Kidney capillary endothelial cell (primary cell): Measurements from ENCODE around the gene CDK7.
A peak's percentile ranks its signal among the peaks of the same experiment; 100 is the strongest.
"Not testable (repeated sequence)": the region's sequence is repeated elsewhere in the genome, so short reads cannot be mapped to it uniquely, and the experiment has no call there.

Experiments
- DNase-seq: peaks from one replicate; pipeline ENCODE4 v3.0.0-alpha.2; 2018; ENCODE audit warnings: low spot score

The CDK7 gene

DNA sequence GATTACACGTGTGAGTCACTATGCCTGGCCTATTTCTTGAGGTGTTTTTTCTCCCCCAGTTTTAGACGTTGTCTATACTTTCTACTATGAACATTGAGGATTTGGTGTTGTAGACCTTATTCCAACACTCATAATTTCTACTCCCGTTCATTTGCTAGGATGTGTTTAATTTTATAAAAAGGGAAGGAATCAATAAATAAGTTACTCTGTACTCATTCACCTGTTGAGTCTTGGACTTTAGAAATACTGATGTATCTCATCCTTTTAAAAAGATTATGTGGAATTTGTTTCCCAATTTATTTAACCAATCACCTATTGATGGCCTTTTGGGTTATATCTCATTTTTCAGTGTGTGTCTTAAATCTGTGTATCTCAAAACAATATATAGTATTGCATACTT lies 3.2 kb downstream of the CDK7 start:
- DNase-seq, result no peak

DNA sequence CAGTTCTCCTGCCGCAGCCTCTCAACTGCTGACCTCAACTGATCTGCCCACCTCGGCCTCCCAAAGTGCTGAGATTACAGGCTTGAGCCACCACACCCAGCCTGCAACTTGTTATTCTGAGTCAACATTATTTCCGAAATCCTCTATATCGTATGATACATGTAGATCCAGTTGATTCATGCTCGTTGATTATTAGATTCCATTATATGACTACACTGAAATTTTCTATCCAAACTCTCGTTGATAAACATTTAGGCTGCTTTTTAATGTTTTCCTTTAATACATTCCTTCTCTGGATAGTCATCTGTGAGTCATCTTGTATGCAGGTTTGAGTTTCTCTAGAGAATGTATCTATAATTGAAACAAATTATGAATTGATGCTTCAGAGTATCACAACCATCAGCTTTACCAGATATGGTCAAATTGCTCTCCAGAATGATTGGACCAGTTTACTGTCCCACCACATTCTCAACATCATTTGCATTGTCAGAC lies 4.1 kb downstream of the CDK7 start:
- peak; percentile 80 for DNase-seq

DNA sequence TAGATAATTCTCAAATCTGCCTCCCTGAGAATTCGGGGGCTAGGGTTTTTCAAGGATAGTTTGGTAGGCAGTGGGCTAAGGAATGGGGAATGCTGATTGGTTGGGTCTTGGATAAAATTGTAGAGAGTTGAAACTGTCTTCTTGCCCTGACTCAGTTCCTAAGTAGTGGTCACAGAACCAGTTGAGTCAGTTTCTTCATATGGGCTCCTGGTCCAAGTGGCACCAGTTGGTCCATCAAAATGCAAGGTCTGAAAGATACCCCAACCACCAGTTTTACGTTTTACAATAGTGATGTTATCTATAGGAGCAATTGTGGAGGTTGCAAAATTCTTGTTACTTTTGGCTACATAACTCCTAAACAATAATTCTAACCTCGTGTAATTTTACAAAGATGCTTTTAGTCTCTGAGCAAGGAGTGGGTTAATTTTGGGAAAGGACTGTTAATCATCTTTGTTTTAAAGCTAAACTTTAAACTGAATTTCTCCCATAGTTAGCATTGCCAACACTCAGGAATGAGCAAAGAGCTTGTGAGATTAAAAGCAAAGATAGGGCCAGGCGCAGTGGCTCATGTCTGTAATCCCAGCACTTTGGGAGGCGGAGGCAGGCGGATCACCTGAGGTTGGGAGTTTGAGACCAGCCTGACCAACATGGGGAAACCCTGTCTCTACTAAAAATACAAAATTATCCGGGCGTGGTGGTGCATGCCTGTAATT lies 7.7 kb downstream of the CDK7 start:
- no peak for DNase-seq

DNA sequence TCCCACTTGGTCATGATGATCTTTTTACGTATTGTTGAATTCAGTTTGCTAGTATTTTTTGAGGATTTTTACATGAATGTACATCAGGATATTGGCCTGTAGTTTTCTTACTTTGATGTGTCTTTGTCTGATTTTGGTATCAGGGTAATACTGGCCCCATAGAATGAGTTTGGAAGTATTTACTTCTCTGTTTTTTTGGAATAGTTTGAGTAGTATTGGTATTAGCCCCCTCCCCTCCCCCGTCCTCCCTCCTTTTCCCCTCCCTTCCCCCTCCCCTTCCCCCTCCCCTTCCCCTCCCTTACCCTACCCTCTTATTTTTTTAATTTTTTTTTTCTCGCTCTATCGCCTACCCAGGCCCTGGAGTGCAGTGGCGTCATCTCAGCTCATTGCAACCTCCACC lies 10.3 kb downstream of the CDK7 start:
- DNase-seq, result no peak

DNA sequence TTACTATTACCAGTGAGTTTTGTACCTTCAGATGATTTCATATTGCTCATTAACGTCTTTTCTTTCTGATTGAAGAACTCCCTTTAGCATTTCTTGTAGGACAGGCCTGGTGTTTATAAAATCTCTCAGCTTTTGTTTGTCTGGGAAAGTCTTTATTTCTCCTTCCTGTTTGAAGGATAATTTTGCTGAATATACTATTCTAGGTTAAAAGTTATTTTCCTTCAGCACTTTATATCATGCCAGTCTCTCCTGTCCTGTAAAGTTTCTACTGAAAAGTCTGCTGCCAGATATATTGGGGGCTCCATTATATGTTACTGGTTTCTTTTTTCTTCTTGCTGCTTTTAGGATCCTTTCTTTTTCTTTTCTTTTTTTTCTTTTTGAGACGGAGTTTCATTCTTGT lies 13.3 kb downstream of the CDK7 start:
- DNase-seq, result no peak

DNA sequence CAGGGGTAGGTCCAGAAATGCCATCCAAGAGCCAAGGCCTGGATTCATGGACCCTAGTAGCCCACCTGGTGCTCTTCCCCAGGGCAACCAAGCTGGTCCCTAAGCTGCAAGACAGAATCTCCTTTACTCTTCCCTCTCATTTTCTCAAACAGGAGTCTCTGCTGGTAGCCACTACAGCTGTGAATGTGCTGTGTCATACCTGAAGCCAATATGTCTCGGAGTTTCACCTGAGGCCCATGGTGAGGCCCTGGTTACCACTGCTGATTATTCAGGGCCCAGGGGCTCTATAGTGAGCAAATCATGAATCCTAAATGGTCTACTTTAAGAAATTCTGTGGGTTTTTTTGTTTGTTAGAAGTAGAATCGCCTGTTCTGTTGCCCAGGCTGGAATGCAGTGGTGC lies 15.9 kb downstream of the CDK7 start:
- DNase-seq, result no peak

DNA sequence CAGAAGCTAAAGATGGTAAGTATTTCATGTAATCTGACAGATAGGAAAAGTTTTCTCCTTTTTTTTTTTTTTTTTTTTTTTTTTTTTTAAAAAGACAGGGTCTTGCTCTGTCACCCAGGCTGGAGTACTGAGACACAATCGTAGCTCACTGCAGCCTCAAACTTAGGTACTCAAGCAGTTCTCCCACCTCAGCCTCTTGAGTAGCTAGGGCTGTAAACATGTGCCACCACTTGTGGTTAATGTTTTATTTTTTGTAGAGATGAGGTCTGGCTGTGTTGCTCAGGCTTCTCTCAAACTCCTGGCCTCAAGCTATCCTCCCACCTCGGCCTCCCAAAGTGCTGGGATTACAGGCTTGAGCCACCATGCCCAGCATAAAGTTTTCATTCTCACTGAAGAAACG lies 17.8 kb downstream of the CDK7 start:
- no peak for DNase-seq

DNA sequence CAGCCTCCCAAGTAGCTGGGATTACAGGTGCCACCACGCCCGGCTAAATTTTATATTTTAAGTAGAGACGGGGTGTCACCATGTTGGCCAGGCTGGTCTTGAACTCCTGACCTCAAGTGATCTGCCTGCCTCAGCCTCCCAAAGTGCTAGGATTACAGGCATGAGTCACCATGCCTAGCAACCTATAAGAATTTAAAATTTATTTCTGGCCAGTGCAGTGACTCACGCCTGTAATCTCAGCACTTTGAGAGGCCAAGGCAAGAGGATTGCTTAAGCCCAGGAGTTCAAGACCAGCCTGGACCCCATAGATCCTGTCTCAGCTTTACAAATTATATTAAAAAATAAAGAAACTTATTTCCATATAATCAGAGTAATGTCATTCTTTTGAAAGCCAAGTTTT lies 21.3 kb downstream of the CDK7 start:
- DNase-seq, result not testable (repeated sequence)

DNA sequence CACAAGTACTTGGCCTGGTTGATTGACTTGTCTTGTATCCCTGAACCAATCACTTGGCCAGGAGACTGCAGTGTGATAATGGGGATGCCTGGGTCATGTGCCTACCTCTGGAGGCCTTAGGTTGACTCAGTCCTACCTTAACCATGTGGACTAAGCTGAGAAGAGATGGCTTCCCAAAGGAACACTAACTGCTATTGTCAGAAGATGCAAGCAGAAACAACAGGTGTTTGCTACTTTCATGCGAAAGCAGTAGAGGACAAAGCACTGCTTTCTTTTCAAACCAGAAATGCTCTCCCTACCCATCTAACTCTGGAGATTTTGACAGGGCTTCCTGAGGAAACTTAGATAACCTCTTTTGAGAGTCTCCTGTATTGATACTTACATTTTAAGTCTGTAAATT lies 22.9 kb downstream of the CDK7 start:
- DNase-seq, result no peak

DNA sequence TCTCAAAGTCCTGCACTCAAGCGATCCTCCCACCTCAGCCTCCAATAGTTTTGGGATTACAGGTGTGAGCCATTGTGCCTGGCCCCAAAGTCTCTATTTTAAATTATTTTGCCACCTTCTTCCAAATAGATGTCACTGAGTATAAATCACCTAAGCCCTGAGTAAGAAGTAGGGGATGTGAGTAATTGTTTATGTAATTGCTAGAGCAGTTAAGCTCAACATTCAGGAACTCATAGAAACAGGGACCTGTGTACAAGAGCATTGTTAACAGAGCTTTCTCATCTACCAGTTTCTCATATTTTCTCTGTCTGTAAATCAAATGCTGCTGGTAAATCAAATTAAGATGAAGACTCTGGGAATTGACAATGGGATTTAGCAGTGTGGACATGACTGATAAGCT lies 26.3 kb downstream of the CDK7 start:
- DNase-seq, result peak; percentile 44

DNA sequence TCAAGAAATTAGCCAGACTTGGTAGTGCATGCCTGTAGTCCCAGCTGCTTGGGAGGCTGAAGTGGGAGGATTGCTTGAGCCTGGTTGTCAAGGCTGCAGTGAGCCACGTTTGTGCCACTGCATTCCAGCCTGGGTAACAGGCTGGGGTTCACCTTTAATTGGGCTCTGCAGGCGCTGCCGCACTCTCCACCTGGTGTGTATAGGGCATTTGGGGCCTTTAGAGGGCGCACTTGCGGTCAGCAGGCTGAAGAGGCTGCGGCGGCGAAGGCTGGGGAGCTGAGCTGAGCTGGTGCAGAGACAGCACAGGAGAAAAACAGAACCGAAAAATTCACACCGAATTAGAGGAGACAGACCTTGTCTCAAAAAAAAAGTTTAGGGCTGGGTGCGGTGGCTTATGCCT lies 31.2 kb downstream of the CDK7 start:
- DNase-seq, result no peak

DNA sequence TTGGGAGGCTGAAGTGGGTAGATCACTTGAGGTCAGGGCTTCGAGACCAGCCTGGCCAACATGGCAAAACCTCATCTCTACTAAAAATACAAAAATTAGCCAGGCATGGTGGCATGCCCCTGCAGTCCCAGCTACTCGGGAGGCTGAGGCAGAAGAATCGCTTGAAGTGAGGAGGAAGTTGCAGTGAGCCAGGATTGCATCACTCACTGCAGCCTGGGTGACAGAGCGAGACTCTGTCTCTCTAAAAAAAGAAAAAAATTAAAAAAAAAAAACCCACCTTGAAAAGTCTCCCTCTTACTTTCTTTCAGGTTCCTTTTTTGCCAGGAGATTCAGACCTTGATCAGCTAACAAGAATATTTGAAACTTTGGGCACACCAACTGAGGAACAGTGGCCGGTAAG lies 34.2 kb downstream of the CDK7 start:
- no peak for DNase-seq

DNA sequence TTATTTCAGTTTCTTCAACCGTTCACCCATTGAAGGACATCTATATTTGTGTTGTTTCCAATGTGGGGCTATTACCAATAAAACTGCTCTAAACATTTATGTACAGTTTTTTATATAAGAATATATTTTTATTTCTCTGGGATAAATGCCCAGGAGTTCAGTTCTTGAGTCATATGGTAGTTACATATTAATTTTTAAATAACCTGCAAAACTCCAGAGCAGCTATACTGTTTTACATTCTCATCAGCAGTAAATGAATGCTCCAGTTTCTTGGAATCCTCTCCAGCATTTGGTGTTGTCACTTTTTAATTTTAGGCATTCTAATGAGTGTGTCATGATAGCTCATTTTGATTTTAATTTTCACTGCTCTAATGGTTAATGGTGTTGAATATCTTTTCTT lies 36.2 kb downstream of the CDK7 start:
- DNase-seq, result no peak

DNA sequence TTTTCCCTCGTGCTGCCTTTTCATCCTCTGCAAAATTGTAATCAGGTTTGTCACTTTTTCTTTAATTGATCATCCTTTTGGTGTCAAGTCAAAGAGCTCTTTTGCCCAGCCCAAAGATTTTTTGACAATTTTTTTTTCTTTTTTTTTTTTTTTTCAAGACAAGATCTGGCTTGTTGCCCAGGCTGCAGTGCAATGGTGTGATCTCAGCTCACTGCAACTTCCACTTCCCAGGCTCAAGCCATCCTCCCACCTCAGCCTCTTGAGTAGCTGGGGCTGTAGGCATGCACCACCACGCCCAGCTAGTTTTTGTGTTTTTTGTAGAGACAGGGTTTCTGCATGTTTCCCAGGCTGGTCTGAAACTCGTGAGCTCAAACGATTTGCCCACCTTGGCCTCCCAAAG lies 36.7 kb downstream of the CDK7 start:
- no peak for DNase-seq

DNA sequence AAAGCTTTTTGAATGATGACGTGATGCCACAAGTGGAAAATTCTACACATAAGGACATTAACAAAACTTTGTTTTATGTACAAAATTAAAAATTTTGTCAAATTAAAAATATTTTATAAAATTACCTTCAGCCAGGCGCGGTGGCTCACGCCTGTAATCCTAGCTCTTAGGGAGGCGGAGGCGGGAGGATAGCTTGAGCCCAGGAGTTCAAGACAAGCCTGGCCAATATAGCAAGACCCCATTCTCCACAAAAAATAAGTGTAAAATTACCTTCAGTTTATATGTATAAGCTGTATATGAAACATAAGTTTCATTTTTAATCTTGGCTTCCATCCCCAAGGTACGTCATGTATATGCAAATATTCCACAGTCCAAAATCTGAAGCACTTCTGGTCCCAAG lies 40.9 kb downstream of the CDK7 start:
- DNase-seq, result no peak

DNA sequence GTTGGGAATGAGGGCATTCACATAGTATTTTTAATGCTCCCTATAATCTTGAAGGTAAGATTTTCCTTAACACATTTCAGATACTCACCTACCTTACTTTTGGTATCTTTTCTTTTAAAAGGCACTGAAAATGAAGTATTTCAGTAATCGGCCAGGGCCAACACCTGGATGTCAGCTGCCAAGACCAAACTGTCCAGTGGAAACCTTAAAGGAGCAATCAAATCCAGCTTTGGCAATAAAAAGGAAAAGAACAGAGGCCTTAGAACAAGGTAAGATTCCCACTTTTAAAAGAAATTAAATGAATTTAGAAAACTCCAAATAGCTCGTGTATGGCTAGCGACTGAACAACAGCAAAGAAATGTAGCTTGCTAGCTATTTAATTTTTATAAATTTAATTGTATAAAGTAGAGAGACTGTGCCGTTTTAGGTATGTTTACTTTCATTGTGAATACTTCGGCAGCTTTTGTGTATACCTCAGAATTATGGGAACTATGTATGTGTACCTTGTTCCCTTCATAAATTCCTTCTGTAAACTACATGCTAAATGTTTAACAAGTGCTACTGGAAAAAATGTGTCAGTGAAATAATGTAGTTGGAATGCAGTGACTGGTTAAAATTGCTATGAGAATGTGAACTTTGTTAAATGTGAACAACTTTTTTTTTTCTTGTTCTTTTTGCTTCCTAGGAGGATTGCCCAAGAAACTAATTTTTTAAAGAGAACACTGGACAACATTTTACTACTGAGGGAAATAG lies 41.9 kb downstream of the CDK7 start:
- no peak for DNase-seq

DNA sequence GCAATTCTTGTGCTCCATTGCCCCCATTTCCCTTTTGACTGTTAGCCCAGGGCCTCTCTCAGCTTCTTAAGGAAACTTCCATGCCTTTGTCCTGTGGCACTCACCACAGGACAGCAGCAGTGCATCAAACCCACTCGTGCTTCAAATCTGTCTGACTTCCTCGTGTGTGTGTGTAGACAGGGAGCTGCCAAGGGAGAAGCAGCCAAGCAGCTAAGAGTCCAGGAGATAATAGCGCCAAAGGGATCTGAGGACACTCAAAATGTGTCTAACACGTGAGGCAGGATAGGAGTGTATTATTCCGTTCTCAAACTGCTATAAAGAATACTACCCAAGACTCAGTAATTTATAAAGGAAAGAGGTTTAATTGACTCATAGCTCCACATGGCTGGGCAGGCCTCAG lies 44.8 kb downstream of the CDK7 start:
- no peak for DNase-seq

DNA sequence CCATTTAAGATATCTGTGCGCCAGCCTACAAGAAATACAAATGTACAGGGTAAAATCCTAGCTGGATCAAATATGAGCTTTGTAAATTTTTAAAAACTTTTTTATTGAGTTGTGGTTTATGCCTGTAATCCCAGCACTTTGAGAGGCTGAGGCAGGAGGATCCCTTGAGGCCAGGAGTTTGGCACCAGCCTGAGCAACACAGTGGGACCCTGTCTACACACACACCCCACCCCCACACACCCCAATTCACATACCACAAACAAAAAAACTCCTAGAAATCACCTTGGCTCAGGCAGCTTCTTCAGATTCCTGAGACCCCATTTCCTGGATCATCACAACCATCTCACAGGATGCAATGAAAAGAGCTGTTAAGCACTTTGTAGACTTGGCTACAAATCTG lies 46.4 kb downstream of the CDK7 start:
- no peak for DNase-seq

DNA sequence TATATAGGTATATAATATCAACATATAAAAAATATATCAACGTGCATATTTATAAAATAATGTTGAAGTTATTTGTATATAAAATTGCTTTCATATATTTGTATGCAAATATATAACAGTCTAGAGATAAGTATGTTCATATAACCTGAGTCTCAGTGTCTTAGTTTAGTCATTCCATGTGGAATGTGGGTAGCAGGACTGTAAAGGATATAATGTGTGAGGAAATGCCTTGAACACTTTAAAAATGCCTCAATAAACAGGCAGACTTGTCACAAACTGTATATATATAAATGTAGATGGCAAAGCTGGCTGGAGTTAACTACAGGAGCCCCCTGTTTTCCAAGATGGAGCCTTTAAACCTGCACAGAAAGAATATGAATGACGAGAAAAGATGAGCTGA lies 49.5 kb downstream of the CDK7 start:
- no peak for DNase-seq

DNA sequence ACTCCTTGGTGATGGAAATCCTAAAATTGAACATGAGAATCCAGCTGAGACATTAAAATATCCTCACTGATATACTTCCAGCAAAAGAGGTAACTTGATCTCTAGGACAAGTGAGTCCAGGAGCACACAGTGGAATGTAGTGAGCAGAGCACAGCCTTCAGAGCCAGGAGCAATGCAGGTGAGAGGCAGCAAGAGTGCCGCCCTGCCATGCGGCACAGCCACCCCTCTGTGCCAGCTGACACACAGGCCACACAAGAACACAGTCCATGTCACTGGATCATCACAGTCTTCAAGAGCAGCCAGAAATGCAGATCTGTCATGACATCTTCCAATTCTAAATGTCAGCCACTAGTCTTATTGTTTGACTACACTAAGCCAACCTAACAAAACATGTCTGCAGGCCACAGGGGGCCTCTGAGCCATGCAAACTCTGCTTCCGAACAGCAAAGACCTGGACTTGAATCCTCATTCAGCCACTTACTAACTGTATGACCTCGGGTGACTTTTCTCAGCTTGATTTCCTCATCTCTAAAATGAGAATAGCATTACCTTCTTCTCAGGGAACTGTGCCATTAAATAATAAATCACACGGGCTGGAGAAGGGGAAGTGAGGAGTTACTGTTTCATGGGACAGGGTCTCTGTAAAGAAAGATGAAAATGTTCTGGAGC lies 50.9 kb downstream of the CDK7 start:
- no peak for DNase-seq

DNA sequence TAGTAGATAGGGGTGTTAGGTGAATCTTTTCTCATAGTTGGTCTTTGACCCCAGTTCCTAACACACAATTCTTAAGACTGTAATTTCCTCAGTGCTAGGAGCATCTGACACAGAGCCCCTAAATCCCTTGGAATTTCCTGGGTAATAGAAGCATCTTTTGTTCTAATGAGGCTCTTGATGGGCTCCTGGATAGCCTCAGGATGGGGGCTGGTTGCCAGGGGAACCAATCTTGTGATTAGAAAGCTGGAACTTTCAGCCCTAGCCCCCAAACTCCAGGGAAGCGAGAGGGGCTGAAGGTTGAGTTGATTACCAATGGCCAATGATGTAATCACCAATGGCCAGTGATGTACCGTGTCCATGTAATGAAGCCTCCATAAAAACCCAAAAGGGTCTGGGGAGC lies 53.4 kb downstream of the CDK7 start:
- DNase-seq, result no peak

DNA sequence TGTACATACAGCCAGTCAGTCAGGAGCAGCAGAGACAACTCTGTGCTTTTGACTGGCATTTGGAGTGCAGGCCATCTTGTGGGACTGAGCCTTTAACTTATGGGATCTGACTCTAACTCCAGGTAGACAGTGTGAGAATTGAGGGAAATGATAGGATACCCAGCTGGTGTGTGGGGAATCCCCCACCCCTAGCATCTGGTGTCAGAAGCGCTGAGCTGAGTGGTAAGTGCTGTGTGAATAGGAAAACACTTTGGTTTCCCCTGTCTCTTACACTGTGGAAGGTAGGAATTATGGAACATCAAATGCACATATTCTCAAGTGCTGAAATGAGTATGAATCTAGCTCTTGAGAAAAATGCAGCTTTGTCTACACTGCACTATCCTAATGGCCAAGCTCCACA lies 54.0 kb downstream of the CDK7 start:
- DNase-seq, result no peak

DNA sequence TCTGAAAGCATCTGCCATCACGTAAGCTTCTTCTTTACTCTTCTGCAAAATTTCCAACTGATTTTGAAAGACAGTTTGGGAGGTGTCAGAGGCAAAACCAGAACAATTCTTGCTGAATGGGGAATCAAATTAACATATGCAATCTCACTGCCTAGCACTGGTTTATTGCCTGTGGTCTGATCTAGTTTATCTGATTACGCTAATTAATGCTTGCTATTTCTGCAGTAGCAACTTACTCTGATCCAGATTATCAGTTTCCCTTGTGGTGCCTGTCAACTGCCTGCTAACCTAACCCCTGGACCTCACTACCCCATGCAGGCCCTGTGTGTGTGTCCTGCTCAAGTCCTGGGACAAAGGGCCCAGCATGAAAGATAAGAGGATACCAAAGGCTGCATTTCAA lies 57.6 kb downstream of the CDK7 start:
- no peak for DNase-seq
